Endothelial cell of umbilical vein (primary cell): Measurements from ENCODE around the gene ATF7IP.

ENCODE experiments used
- CTCF ChIP-seq, 2 donors: IDR thresholded peaks; 1 replicate in 1 of 2; 2 replicates in 1 of 2; pipeline ENCODE4 v1.5.1; 2011; ENCODE audit warnings: low read length in 2 of 2, mild to moderate bottlenecking in 2 of 2, moderate library complexity in 2 of 2, control low read depth in 1 of 2, inconsistent platforms in 1 of 2, low read depth in 1 of 2; ENCODE audit not compliant: insufficient read depth in 1 of 2; ENCODE audit errors: extremely low read depth in 1 of 2
- EZH2 ChIP-seq: IDR thresholded peaks from 2 replicates; pipeline ENCODE4 v1.6.1; 2012; ENCODE audit warnings: borderline replicate concordance, low read depth, mild to moderate bottlenecking, moderate library complexity, low read length, inconsistent platforms; ENCODE audit not compliant: severe bottlenecking
- JUN ChIP-seq: IDR thresholded peaks from 2 replicates; pipeline ENCODE4 v1.6.1; 2011; ENCODE audit warnings: borderline replicate concordance, low read depth; ENCODE audit not compliant: insufficient read length, insufficient read depth
- MAX ChIP-seq: IDR thresholded peaks from 2 replicates; pipeline ENCODE4 v1.6.1; 2011; ENCODE audit not compliant: insufficient read depth, insufficient read length
- POLR2A ChIP-seq: IDR thresholded peaks from 2 replicates; pipeline ENCODE4 v1.6.1; 2012; ENCODE audit warnings: low read depth, mild to moderate bottlenecking, control low read depth, low read length

GRCh38 chr12:14521822-14522221, 156.3 kb downstream of the ATF7IP start:
- TF ChIP-seq POLR2A (no peak), JUN (no peak), EZH2 (no peak), CTCF (IDR thresholded peaks at IDR 0.05; ENCODE audit: extremely low read depth in 1 of 2, insufficient read depth in 1 of 2, low read depth in 1 of 2, low read length in 2 of 2) (no peak), MAX (no peak)
